HEK293T (cell line): ENCODE results near the gene ACOX3.

Experiments
- FOXA1 ChIP-seq: fragments of 450-650 bp; IDR thresholded peaks from 2 replicates; pipeline ENCODE4 v1.6.1; 2016; ENCODE audit warnings: mild to moderate bottlenecking
- FOXK2 ChIP-seq: fragments of 450-650 bp; IDR thresholded peaks from 2 replicates; pipeline ENCODE4 v1.6.1; 2016; ENCODE audit warnings: mild to moderate bottlenecking
- FOXM1 ChIP-seq: fragments of 450-650 bp; IDR thresholded peaks from 2 replicates; pipeline ENCODE4 v1.6.1; 2017; ENCODE audit warnings: mild to moderate bottlenecking, borderline replicate concordance
- L3MBTL2 ChIP-seq: fragments of 450-650 bp; conservative IDR thresholded peaks from 2 replicates; pipeline ENCODE4 v1.6.1; 2016; ENCODE audit warnings: mild to moderate bottlenecking
- NFRKB ChIP-seq: fragments of 450-650 bp; IDR thresholded peaks from 2 replicates; pipeline ENCODE4 v1.6.1; 2016; ENCODE audit warnings: mild to moderate bottlenecking, moderate library complexity
- PKNOX1 ChIP-seq: fragments of 450-650 bp; IDR thresholded peaks from 2 replicates; pipeline ENCODE4 v1.6.1; 2016
- SUZ12 ChIP-seq: fragments of 450-650 bp; IDR thresholded peaks from 2 replicates; pipeline ENCODE4 v1.6.1; 2016; ENCODE audit warnings: mild to moderate bottlenecking

DNA sequence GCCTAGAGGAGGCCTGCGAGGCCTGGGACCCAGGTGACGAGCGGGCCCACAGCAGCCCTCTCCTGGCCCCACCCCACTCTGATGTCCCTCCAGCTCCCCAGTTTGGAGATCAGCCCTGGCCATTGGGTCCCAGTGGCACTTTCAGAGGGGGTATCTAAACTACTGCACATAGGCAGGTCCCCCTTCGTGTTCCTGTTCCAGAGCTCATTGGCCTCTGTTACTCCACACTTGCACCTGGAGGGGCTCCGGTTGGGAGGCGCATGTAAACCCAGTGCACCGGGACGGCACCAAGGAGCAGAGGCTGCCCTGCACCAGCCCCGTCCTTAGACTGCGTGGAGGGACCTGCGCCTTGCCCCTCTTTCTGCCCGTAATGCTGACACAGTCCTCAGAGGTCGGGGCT lies 34.3 kb upstream of the ACOX3 start:
- TF ChIP-seq FOXM1 = no peak
- no peak for TF ChIP-seq PKNOX1
- no peak for TF ChIP-seq SUZ12
- no peak for TF ChIP-seq FOXK2
- TF ChIP-seq L3MBTL2 = no peak
- TF ChIP-seq NFRKB = no peak
- TF ChIP-seq FOXA1 = no peak
